Measurements from ENCODE around the gene FOXP2.

GRCh38 chr7:114439581-114439980, 25.0 kb downstream of the FOXP2 start:
- no peak for TF ChIP-seq CTCF (IDR thresholded peaks at IDR 0.05)
- no peak for TF ChIP-seq ZFX (IDR thresholded peaks at IDR 0.05; ENCODE audit: borderline replicate concordance)

Data from 22Rv1 (cell line).